Gastroesophageal sphincter (tissue), 4 donors: ENCODE data around the gene TUBB6. TPM values are rescaled to one million over a fixed set of nuclear protein-coding genes. Genes with fewer than 3 reads are reported as not detected.
A peak's percentile ranks its signal among the peaks of the same experiment; 100 is the strongest.

Experiments
- ATAC-seq: fragments of 150-250 bp; one replicate; pipeline ENCODE4 v1.9.1; 2016; ENCODE audit warnings: mild to moderate bottlenecking, moderate library complexity
- H3K27ac ChIP-seq, 4 donors: fragments of 200-600 bp; sonication (generic) in 3 of 4; 1 replicate in 3 of 4; 2 replicates in 1 of 4; pipeline ENCODE4 v1.5.1; 2016 to 2019
- H3K27me3 ChIP-seq: fragments of 200-600 bp; sonication (generic); one replicate; pipeline ENCODE4 v1.5.1; 2019
- H3K36me3 ChIP-seq, 2 donors: fragments of 200-600 bp; sonication (generic); one replicate each; pipeline ENCODE4 v1.5.1; 2019; ENCODE audit warnings: control low read depth in 1 of 2
- H3K4me1 ChIP-seq, 3 donors: fragments of 200-600 bp; sonication (generic); 1 replicate in 2 of 3; 2 replicates in 1 of 3; pipeline ENCODE4 v1.5.1; 2016 to 2019; ENCODE audit warnings: control low read depth in 2 of 3
- H3K4me3 ChIP-seq, 2 donors: fragments of 200-600 bp; sonication (generic); one replicate each; pipeline ENCODE4 v1.5.1; 2019; ENCODE audit warnings: mild to moderate bottlenecking in 1 of 2, moderate library complexity in 1 of 2
- H3K9me3 ChIP-seq, 3 donors: fragments of 200-600 bp; sonication (generic); one replicate each; pipeline ENCODE4 v1.5.1; 2017 to 2019; ENCODE audit warnings: control low read depth in 2 of 3
- EP300 ChIP-seq: sonication (generic); formaldehyde crosslinking; IDR thresholded peaks from one replicate; pipeline ENCODE4 v1.6.1; 2017; ENCODE audit warnings: antibody characterized with exemption, mild to moderate bottlenecking
- POLR2A ChIP-seq, 2 donors: fragments of 450-650 bp; IDR thresholded peaks; one replicate each; pipeline ENCODE4 v1.6.1; 2017; ENCODE audit warnings: antibody characterized with exemption in 2 of 2, mild to moderate bottlenecking in 2 of 2, moderate library complexity in 1 of 2
- POLR2AphosphoS5 ChIP-seq: sonication (generic); formaldehyde crosslinking; IDR thresholded peaks from one replicate; pipeline ENCODE4 v1.6.1; 2017; ENCODE audit warnings: antibody characterized with exemption
- WGBS, 2 donors: methylation state at CpG; one replicate each; pipeline ENCODE4 v1.1.5; 2018; ENCODE audit warnings: low coverage in 1 of 2; 5-methylcytosine and 5-hydroxymethylcytosine counted together
- total RNA-seq, 4 donors: library from RNA; depleted of rRNA; stranded (reverse); fragments of >200 nt; gene quantifications; one replicate each; pipeline ENCODE4 v1.1.0, GENCODE V29; 2016
- TF ChIP-seq, protein P1 (sequence below), 4 experiments: fragments of 200-600 bp in 2 of 4; fragments of 450-650 bp in 2 of 4; sonication (generic) in 1 of 4; IDR thresholded peaks; one replicate each; pipeline ENCODE4 v1.5.1; 2017 to 2019; ENCODE audit warnings: antibody characterized with exemption in 4 of 4, mild to moderate bottlenecking in 2 of 4, moderate library complexity in 2 of 4

The TUBB6 gene
- total RNA-seq, 4 donors from 2014 or later, result 398 to 983 (median 654) TPM

GRCh38 chr18:12304351-12305210 is 3.5 kb upstream of the TUBB6 start:
- no peak for TF ChIP-seq POLR2A (IDR thresholded peaks at IDR 0.05)
- TF ChIP-seq, protein P1, sequence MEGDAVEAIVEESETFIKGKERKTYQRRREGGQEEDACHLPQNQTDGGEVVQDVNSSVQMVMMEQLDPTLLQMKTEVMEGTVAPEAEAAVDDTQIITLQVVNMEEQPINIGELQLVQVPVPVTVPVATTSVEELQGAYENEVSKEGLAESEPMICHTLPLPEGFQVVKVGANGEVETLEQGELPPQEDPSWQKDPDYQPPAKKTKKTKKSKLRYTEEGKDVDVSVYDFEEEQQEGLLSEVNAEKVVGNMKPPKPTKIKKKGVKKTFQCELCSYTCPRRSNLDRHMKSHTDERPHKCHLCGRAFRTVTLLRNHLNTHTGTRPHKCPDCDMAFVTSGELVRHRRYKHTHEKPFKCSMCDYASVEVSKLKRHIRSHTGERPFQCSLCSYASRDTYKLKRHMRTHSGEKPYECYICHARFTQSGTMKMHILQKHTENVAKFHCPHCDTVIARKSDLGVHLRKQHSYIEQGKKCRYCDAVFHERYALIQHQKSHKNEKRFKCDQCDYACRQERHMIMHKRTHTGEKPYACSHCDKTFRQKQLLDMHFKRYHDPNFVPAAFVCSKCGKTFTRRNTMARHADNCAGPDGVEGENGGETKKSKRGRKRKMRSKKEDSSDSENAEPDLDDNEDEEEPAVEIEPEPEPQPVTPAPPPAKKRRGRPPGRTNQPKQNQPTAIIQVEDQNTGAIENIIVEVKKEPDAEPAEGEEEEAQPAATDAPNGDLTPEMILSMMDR (IDR thresholded peaks at IDR 0.05), result no peak
- peak overlapping the region in 3 of 4 donors; percentile 48 to 57 (median 54) for H3K27ac ChIP-seq
- WGBS, 2 donors, result 50 to 64% methylated on average over 6 to 10 of the region's 19 CpGs

GRCh38 chr18:12305211-12305610 is 2.8 kb upstream of the TUBB6 start:
- peak overlapping the region in 3 of 4 donors; percentile 48 to 57 (median 54) for H3K27ac ChIP-seq
- no peaks in the 10 kb centered on the region for H3K27me3 ChIP-seq
- WGBS, 2 donors, result 67 to 77% methylated on average over 6 to 9 of the region's 12 CpGs
- H3K36me3 ChIP-seq, result no peaks in the 10 kb centered on the region
- no peaks in the 10 kb centered on the region for H3K9me3 ChIP-seq
- ATAC-seq, result no peak
- no peak overlapping the region for H3K4me3 ChIP-seq
- TF ChIP-seq, protein P1 (IDR thresholded peaks at IDR 0.05), result no peak
- peaks cover 0 to 50% (median 6%) of the 10 kb centered on the region in 3 donors for H3K4me1 ChIP-seq

More at GRCh38 chr18:12304351-12305210, 3.5 kb upstream of the TUBB6 start:
- no peaks in the 10 kb centered on the region for H3K9me3 ChIP-seq
- no peaks in the 10 kb centered on the region for H3K36me3 ChIP-seq
- H3K27me3 ChIP-seq, result no peaks in the 10 kb centered on the region
- peaks cover 0 to 44% (median 3%) of the 10 kb centered on the region in 3 donors for H3K4me1 ChIP-seq
- no peak overlapping the region for H3K4me3 ChIP-seq
- no peak for ATAC-seq

GRCh38 chr18:12305930-12306629 is 2.0 kb upstream of the TUBB6 start:
- H3K4me3 ChIP-seq, result peak overlapping the region in 1 of 2 donors; percentile 98
- peak overlapping the region in 3 of 4 donors; percentile 96 to 100 (median 99) for H3K27ac ChIP-seq
- H3K4me1 ChIP-seq, result peaks cover 0 to 59% (median 6%) of the 10 kb centered on the region in 3 donors
- no peak for ATAC-seq
- H3K9me3 ChIP-seq, result no peaks in the 10 kb centered on the region
- WGBS, 2 donors, result 56 to 65% methylated on average over 5 to 17 of the region's 25 CpGs
- H3K36me3 ChIP-seq, result peaks cover 0 to 7% of the 10 kb centered on the region in 2 donors
- no peaks in the 10 kb centered on the region for H3K27me3 ChIP-seq
- TF ChIP-seq, protein P1 (IDR thresholded peaks at IDR 0.05), result no peak
- no peak for TF ChIP-seq EP300
- TF ChIP-seq POLR2A (IDR thresholded peaks at IDR 0.05), result no peak
- no peak for TF ChIP-seq POLR2AphosphoS5

GRCh38 chr18:12306752-12307700 is 1.0 kb upstream of the TUBB6 start:
- Histone ChIP-seq H3K4me3 (peak overlapping the region; percentile 67 to 98), H3K27ac (peak overlapping the region; percentile 89 to 100 (median 98)), H3K36me3 (peaks cover 0 to 17% of the 10 kb centered on the region in 2 donors), H3K4me1 (peaks cover 0 to 64% (median 6%) of the 10 kb centered on the region in 3 donors), H3K27me3 (no peaks in the 10 kb centered on the region), H3K9me3 (peaks cover 0 to 2% (median 0%) of the 10 kb centered on the region in 3 donors)
- ATAC-seq, result peak; percentile 44
- TF ChIP-seq EP300 (no peak), POLR2A (IDR thresholded peaks at IDR 0.05) (no peak), POLR2AphosphoS5 (peak; percentile 37)
- TF ChIP-seq, protein P1 (IDR thresholded peaks at IDR 0.05), result no peak
- WGBS, 2 donors, result 20 to 30% methylated on average over 5 to 8 of the region's 39 CpGs
